Endothelial cell of umbilical vein (primary cell): ENCODE results near the gene RALBP1. TPM values are rescaled to one million over a fixed set of nuclear protein-coding genes. Genes with fewer than 3 reads are reported as not detected.
A peak's percentile ranks its signal among the peaks of the same experiment; 100 is the strongest.

Experiments
- BruUV-seq: library from RNA; stranded (reverse); fragments of 400-500 nt; replicated peaks from 2 replicates; lab custom pipeline; 2021; lab: Mats Ljungman, UMichigan
- CTCF ChIA-PET: fragments of 300-600, 350-600 bp; sonication (Branson Sonifier 250); formaldehyde crosslinking; loops from one replicate; lab custom pipeline; 2021; ENCODE audit warnings: antibody characterized with exemption, inconsistent platforms; lab: Charles Lee
- POLR2A ChIA-PET: fragments of 300-600, 350-600 bp; sonication (Branson Sonifier 250); formaldehyde crosslinking; loops from one replicate; lab custom pipeline; 2021; ENCODE audit warnings: antibody characterized with exemption, inconsistent platforms; lab: Charles Lee
- DNase-seq: peaks from one replicate; pipeline ENCODE4 v3.0.0-alpha.2; 2011; ENCODE audit warnings: low read depth, low spot score
- FAIRE-seq: peaks from 2 replicates; lab custom pipeline; 2011; peaks lifted over from hg19 to GRCh38; lab: Jason Lieb, UNC
- H2AFZ ChIP-seq: 2 replicates; pipeline ENCODE4 v1.6.0; 2012; ENCODE audit warnings: low read depth, low read length, control low read depth, inconsistent platforms
- H3K27ac ChIP-seq: 2 replicates; pipeline ENCODE4 v1.5.1; 2011; ENCODE audit warnings: low read depth, mild to moderate bottlenecking, control low read depth, low read length, moderate library complexity; ENCODE audit not compliant: insufficient read depth
- H3K27me3 ChIP-seq, 2 experiments: 2 replicates each; pipeline versions ENCODE4 v1.6.0 to v1.6.1; 2011; ENCODE audit warnings: low read length in 2 of 2, mixed read lengths in 1 of 2; ENCODE audit not compliant: control insufficient read depth in 2 of 2, insufficient read depth in 2 of 2
- H3K36me3 ChIP-seq, 2 experiments: 2 replicates in 1 of 2; 3 replicates in 1 of 2; pipeline ENCODE4 v1.5.1; 2011; ENCODE audit warnings: low read length in 2 of 2, mild to moderate bottlenecking in 1 of 2, moderate library complexity in 1 of 2; ENCODE audit not compliant: control insufficient read depth in 2 of 2, insufficient read depth in 2 of 2; ENCODE audit errors: extremely low read depth in 1 of 2
- H3K4me1 ChIP-seq: 3 replicates; pipeline ENCODE4 v1.5.1; 2011; ENCODE audit warnings: mild to moderate bottlenecking, low read length; ENCODE audit not compliant: control insufficient read depth, insufficient read depth; ENCODE audit errors: extremely low read depth
- H3K4me2 ChIP-seq: 2 replicates; pipeline ENCODE4 v1.6.1; 2011; ENCODE audit warnings: low read length, control low read depth, mixed read lengths; ENCODE audit not compliant: insufficient read depth
- H3K4me3 ChIP-seq, 3 experiments: fragments of 200-600 bp in 1 of 3; sonication (generic), shearing (Covaris generic) in 1 of 3; replicated peaks in 1 of 3; 2 replicates each; pipeline ENCODE4 v1.5.1; 2011 to 2016; ENCODE audit warnings: control low read depth in 3 of 3, low read length in 3 of 3, mild to moderate bottlenecking in 2 of 3, inconsistent platforms in 1 of 3, low read depth in 1 of 3, moderate library complexity in 1 of 3; ENCODE audit not compliant: insufficient read depth in 1 of 3
- H3K79me2 ChIP-seq: 2 replicates; pipeline ENCODE4 v1.6.0; 2012; ENCODE audit warnings: low read length, inconsistent platforms; ENCODE audit not compliant: control insufficient read depth, insufficient read depth
- H3K9ac ChIP-seq: replicated peaks from 2 replicates; pipeline ENCODE3; 2011; ENCODE audit warnings: low read length, control low read depth; ENCODE audit not compliant: insufficient read depth; ENCODE audit errors: extremely low read depth
- H3K9me1 ChIP-seq: replicated peaks from 3 replicates; pipeline ENCODE4 v1.6.0; 2011; ENCODE audit warnings: mild to moderate bottlenecking, low read length; ENCODE audit not compliant: control insufficient read depth, insufficient read depth; ENCODE audit errors: extremely low read depth
- H3K9me3 ChIP-seq: replicated peaks from 2 replicates; pipeline ENCODE4 v1.5.1; 2012; ENCODE audit warnings: low read length, inconsistent platforms; ENCODE audit not compliant: control insufficient read depth, insufficient read depth
- H4K20me1 ChIP-seq: replicated peaks from 2 replicates; pipeline ENCODE3; 2011; ENCODE audit warnings: mild to moderate bottlenecking, low read length; ENCODE audit not compliant: control insufficient read depth, insufficient read depth; ENCODE audit errors: extremely low read depth
- EZH2 ChIP-seq: IDR thresholded peaks from 2 replicates; pipeline ENCODE4 v1.6.1; 2012; ENCODE audit warnings: borderline replicate concordance, low read depth, mild to moderate bottlenecking, moderate library complexity, low read length, inconsistent platforms; ENCODE audit not compliant: severe bottlenecking
- FOS ChIP-seq: IDR thresholded peaks from 2 replicates; pipeline ENCODE4 v1.6.1; 2011; ENCODE audit warnings: mild to moderate bottlenecking, low read length, moderate library complexity, borderline replicate concordance; ENCODE audit not compliant: insufficient read depth
- GATA2 ChIP-seq: IDR thresholded peaks from 2 replicates; pipeline ENCODE4 v1.7.0; 2011; ENCODE audit warnings: low read depth, mild to moderate bottlenecking, moderate library complexity, mixed read lengths, low read length; ENCODE audit not compliant: insufficient read length, insufficient read depth
- JUN ChIP-seq: IDR thresholded peaks from 2 replicates; pipeline ENCODE4 v1.6.1; 2011; ENCODE audit warnings: borderline replicate concordance, low read depth; ENCODE audit not compliant: insufficient read length, insufficient read depth
- MYC ChIP-seq: IDR thresholded peaks from one replicate; pipeline ENCODE4 v1.6.1; 2011; ENCODE audit warnings: mild to moderate bottlenecking, low read depth, low read length
- POLR2A ChIP-seq: IDR thresholded peaks from 2 replicates; pipeline ENCODE4 v1.6.1; 2012; ENCODE audit warnings: low read depth, mild to moderate bottlenecking, control low read depth, low read length
- POLR2AphosphoS5 ChIP-seq: IDR thresholded peaks from 2 replicates; pipeline ENCODE4 v1.6.1; 2012; ENCODE audit warnings: low read depth, mild to moderate bottlenecking, control low read depth, low read length, moderate library complexity; ENCODE audit not compliant: insufficient read depth
- dilution Hi-C: fragments of 300-500 bp; cut with MboI; formaldehyde crosslinking; loops from one replicate; pipeline ENCODE4 v1.15.0; 2019; ENCODE audit warnings: low sequenced_read_pairs; ENCODE audit not compliant: extremely low pct_ligation_motif_present
- intact Hi-C: fragments of 100-400 bp; cut with micrococcal nuclease; formaldehyde crosslinking; loops from one replicate; pipeline ENCODE4 v1.10.0; 2022
- polyA plus RNA-seq, 4 experiments: library from polyadenylated mRNA; depleted of rRNA in 3 of 4; stranded (reverse) in 3 of 4; unstranded in 1 of 4; fragments of >200 nt; gene quantifications; 2 replicates each; pipeline versions ENCODE4 v1.2.1 to v1.2.3, GENCODE V29; 2011 to 2012; ENCODE audit warnings: missing spikeins in 1 of 4
- total RNA-seq: library from RNA; stranded (reverse); gene quantifications from 2 replicates; pipeline ENCODE4 v1.2.3, GENCODE V29; 2021
- TF ChIP-seq, protein P1 (sequence below), 2 donors: IDR thresholded peaks; 1 replicate in 1 of 2; 2 replicates in 1 of 2; pipeline ENCODE4 v1.5.1; 2011; ENCODE audit warnings: low read length in 2 of 2, mild to moderate bottlenecking in 2 of 2, moderate library complexity in 2 of 2, control low read depth in 1 of 2, inconsistent platforms in 1 of 2, low read depth in 1 of 2; ENCODE audit not compliant: insufficient read depth in 1 of 2; ENCODE audit errors: extremely low read depth in 1 of 2
- TF ChIP-seq, protein P2 (sequence below): IDR thresholded peaks from 2 replicates; pipeline ENCODE4 v1.6.1; 2011; ENCODE audit not compliant: insufficient read depth, insufficient read length

The RALBP1 gene
- total and polyA plus RNA-seq, 2 donors (not counting 3 experiments of a cell fraction or from before 2014, with no cell fraction given), result 55.8 to 68.4 TPM

DNA sequence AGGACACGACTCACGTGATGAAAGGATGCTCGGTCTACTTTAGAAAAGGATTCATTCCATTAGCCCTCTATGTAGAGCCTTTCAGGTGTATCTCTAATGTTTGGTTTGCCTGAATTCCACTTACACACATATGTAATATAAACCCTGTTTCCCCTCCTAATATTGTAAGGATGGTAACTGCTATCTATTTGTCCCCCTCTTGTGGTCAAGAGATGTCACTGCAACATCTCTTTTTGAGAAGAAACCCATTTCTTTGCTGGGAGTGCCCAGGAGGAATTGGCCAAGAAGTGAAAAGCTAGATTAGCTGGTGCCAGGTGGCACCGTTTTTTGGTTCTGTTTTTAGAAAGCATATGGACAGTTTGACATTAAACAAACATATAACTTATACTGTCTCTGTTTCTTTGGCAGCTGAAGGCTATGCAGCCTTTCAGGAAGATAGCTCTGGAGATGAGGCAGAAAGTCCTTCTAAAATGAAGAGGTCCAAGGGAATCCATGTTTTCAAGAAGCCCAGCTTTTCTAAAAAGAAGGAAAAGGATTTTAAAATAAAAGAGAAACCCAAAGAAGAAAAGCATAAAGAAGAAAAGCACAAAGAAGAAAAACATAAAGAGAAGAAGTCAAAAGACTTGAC lies 41.2 kb downstream of the RALBP1 start:
- FAIRE-seq, result no peak
- dilution Hi-C loops, result no loop called here

DNA sequence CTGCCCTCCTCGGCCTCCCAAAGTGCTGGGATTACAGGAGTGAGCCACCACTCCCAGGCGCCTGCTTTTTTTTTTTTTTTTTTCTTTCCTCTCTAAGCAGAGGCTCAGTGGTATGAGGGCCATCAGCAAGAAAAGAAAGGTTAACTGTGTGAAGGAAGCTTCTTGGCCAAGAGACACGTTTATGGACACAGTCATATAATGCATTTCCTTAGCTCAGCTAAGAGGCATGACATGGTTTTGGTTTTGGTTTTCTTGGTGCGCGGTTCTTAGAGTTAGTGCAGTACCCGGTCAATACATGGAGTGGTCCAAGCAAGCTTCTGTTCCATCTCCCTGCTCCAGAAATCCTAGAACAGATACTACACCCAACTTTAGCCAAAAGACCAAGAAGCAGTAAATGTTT lies 42.6 kb downstream of the RALBP1 start:
- TF ChIP-seq POLR2AphosphoS5 (no peak), EZH2 (no peak), MYC (no peak), GATA2 (no peak), FOS (no peak), POLR2A (no peak), JUN (no peak)
- TF ChIP-seq, protein P1, sequence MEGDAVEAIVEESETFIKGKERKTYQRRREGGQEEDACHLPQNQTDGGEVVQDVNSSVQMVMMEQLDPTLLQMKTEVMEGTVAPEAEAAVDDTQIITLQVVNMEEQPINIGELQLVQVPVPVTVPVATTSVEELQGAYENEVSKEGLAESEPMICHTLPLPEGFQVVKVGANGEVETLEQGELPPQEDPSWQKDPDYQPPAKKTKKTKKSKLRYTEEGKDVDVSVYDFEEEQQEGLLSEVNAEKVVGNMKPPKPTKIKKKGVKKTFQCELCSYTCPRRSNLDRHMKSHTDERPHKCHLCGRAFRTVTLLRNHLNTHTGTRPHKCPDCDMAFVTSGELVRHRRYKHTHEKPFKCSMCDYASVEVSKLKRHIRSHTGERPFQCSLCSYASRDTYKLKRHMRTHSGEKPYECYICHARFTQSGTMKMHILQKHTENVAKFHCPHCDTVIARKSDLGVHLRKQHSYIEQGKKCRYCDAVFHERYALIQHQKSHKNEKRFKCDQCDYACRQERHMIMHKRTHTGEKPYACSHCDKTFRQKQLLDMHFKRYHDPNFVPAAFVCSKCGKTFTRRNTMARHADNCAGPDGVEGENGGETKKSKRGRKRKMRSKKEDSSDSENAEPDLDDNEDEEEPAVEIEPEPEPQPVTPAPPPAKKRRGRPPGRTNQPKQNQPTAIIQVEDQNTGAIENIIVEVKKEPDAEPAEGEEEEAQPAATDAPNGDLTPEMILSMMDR (IDR thresholded peaks at IDR 0.05; ENCODE audit: extremely low read depth in 1 of 2, insufficient read depth in 1 of 2, low read depth in 1 of 2, low read length in 2 of 2), result no peak
- TF ChIP-seq, protein P2, sequence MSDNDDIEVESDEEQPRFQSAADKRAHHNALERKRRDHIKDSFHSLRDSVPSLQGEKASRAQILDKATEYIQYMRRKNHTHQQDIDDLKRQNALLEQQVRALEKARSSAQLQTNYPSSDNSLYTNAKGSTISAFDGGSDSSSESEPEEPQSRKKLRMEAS, result no peak
- H2AFZ ChIP-seq, result no peak overlapping the region
- H3K9me3 ChIP-seq, result no peaks in the 10 kb centered on the region
- no peak overlapping the region for H3K4me3 ChIP-seq
- CTCF ChIA-PET, result interaction anchor here (0.8 to 4.8 kb wide), 9 partner anchors 41 to 821 kb away, joined by 3 to 66 read pairs (median 6); no protein-coding TSS in a partner anchor
- FAIRE-seq (no peak), DNase-seq (no peak)
- no peak overlapping the region for H3K9ac ChIP-seq
- intact Hi-C loops, result loop anchor here (5.0 to 10.0 kb wide), 4 partner anchors 41 to 381 kb away; partner anchors contain the start of genes ANKRD12 and RALBP1
- peaks cover 10% of the 10 kb centered on the region for H3K4me1 ChIP-seq
- dilution Hi-C loops, result no loop called here
- H3K27ac ChIP-seq, result no peak overlapping the region
- peaks cover 0 to 1% of the 10 kb centered on the region in 2 experiments for H3K36me3 ChIP-seq
- no peaks in the 10 kb centered on the region for H4K20me1 ChIP-seq
- peaks cover 3% of the 10 kb centered on the region for H3K79me2 ChIP-seq
- H3K4me2 ChIP-seq, result no peak overlapping the region
- H3K9me1 ChIP-seq, result no peaks in the 10 kb centered on the region
- no peaks in the 10 kb centered on the region for H3K27me3 ChIP-seq
- BruUV-seq, result no TSS peak
- POLR2A ChIA-PET, result no interaction called here

More for the DNA sequence above, 41.2 kb downstream of the RALBP1 start:
- intact Hi-C loops, result loop anchor here (1.0 to 10.0 kb wide), 7 partner anchors 39 to 443 kb away; partner anchors contain the start of genes ANKRD12, RALBP1 and TWSG1
- POLR2A ChIA-PET, result no interaction called here
- Histone ChIP-seq H3K27ac (no peak overlapping the region), H3K9ac (no peak overlapping the region), H2AFZ (no peak overlapping the region), H3K9me3 (no peaks in the 10 kb centered on the region), H3K4me1 (peaks cover 10% of the 10 kb centered on the region), H3K4me3 (no peak overlapping the region), H3K4me2 (no peak overlapping the region), H3K79me2 (peaks cover 7% of the 10 kb centered on the region), H3K36me3 (peaks cover 0 to 2% of the 10 kb centered on the region in 2 experiments), H3K9me1 (no peaks in the 10 kb centered on the region), H3K27me3 (no peaks in the 10 kb centered on the region), H4K20me1 (no peaks in the 10 kb centered on the region)
- CTCF ChIA-PET, result interaction anchor here (0.6 to 4.8 kb wide), 53 partner anchors 9 to 528 kb away, joined by 3 to 66 read pairs (median 4); partner anchors contain the start of genes ANKRD12 and TWSG1
- peak; percentile 65 for DNase-seq
- BruUV-seq, result no TSS peak
- TF ChIP-seq POLR2A, result no peak
- TF ChIP-seq, protein P1 (IDR thresholded peaks at IDR 0.05; ENCODE audit: extremely low read depth in 1 of 2, insufficient read depth in 1 of 2, low read depth in 1 of 2, low read length in 2 of 2), result peak; percentile 73 to 81
